ENCODE data around the gene XRCC5.

GRCh38 chr2:216245391-216245975, 136.3 kb downstream of the XRCC5 start:
- TF ChIP-seq CTCF (conservative IDR thresholded peaks at IDR 0.05; ENCODE audit: low read depth, low read length) (no peak), EZH2 (IDR thresholded peaks at IDR 0.05; ENCODE audit: borderline replicate concordance, low read depth, low read length, poor library complexity, severe bottlenecking) (no peak)
